ENCODE data around the gene LSM3. TPM values are rescaled to one million over a fixed set of nuclear protein-coding genes. Genes with fewer than 3 reads are reported as not detected.

The LSM3 gene
- total and polyA plus RNA-seq, 2 of the 4 experiments (the other 2 are of a cell fraction): 3.4 to 11.5 TPM

DNA sequence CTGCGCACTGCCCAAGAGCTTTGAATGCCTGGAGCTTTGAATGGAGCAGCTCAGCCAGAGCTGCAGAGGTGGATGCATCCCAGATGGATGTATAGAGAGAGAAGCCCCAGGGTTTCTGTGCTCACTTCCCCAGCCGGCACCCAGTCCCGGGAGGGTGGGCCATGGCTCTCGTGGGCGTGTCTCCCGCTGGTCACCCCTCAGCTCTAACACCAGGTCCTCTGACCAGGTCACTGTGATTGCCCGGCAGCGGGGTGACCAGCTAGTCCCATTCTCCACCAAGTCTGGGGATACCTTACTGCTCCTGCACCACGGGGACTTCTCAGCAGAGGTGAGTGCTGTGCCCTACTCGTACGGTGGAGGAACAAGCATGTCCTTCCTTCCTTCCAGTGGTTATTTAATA, 43.0 kb upstream of the LSM3 start:
- Histone ChIP-seq H3K4me1 (ENCODE audit: control insufficient read depth, insufficient read depth, low read length) (no peaks in the 10 kb centered on the region), H3K9me3 (ENCODE audit: control insufficient read depth, insufficient read depth, low read length) (no peaks in the 10 kb centered on the region), H2AK9ac (replicated peaks; ENCODE audit: low read depth, low read length, poor library complexity) (no peak overlapping the region), H3K56ac (ENCODE audit: extremely low read depth, insufficient read depth, low read length) (no peak overlapping the region), H2BK120ac (ENCODE audit: low read depth, low read length) (no peak overlapping the region), H3K4me2 (ENCODE audit: low read depth, low read length) (no peak overlapping the region), H4K20me1 (ENCODE audit: insufficient read depth, low read length) (no peaks in the 10 kb centered on the region), H3K27ac (ENCODE audit: insufficient read depth, low read length) (no peak overlapping the region), H4K8ac (ENCODE audit: low read depth in 2 of 2, low read length in 2 of 2) (no peak overlapping the region), H4K91ac (ENCODE audit: insufficient read depth, low read depth, low read length) (no peak overlapping the region), H2AK5ac (ENCODE audit: low read depth, low read length) (no peak overlapping the region), H3K9ac (ENCODE audit: low read depth, low read length) (no peak overlapping the region), H4K5ac (ENCODE audit: low read depth, low read length) (no peak overlapping the region), H3K14ac (replicated peaks; ENCODE audit: low read depth, low read length) (no peak overlapping the region), H2BK15ac (ENCODE audit: low read depth, low read length) (no peak overlapping the region), H3K23ac (ENCODE audit: low read depth, low read length) (no peak overlapping the region), H3K36me3 (ENCODE audit: control insufficient read depth, insufficient read depth, low read length) (peaks cover 83% of the 10 kb centered on the region), H2BK5ac (ENCODE audit: low read depth, low read length, poor library complexity, severe bottlenecking) (no peak overlapping the region), H3K79me1 (ENCODE audit: low read depth in 1 of 2, low read length in 2 of 2) (peaks cover 2 to 18% of the 10 kb centered on the region in 2 experiments; a peak in 3 of 4 replicates), H3K9me1 (ENCODE audit: insufficient read depth, low read length) (peaks cover 4% of the 10 kb centered on the region), H3K4me3 (ENCODE audit: insufficient read depth, low read depth, low read length) (no peak overlapping the region), H3K18ac (ENCODE audit: low read depth, low read length) (no peak overlapping the region), H2AFZ (replicated peaks; ENCODE audit: low read length, poor library complexity) (no peak overlapping the region), H2BK20ac (ENCODE audit: low read depth, low read length) (no peak overlapping the region), H3K27me3 (ENCODE audit: control insufficient read depth, insufficient read depth, low read length) (no peaks in the 10 kb centered on the region), H3K4ac (ENCODE audit: low read depth, low read length) (no peak overlapping the region)
- dilution Hi-C loops (cut with HindIII; ENCODE audit: low sequenced_read_pairs, unreplicated experiment) (no loop called here), in situ Hi-C loops (cut with MboI; ENCODE audit: low sequenced_read_pairs) (loop anchor here (25.0 kb wide), 1 partner anchor 98 kb away; no protein-coding TSS in a partner anchor), intact Hi-C loops (cut with micrococcal nuclease) (no loop called here)
- TF ChIP-seq FOS (IDR thresholded peaks at IDR 0.05; ENCODE audit: low read depth, low read length) (no peak), MAFK (IDR thresholded peaks at IDR 0.05; ENCODE audit: low read depth, low read length) (no peak), RAD21 (IDR thresholded peaks at IDR 0.05; ENCODE audit: low read length) (no peak)
- BruUV-seq (replicated peaks): no TSS peak
- DNase-seq: no peak
- WGBS, 2 experiments (ENCODE audit: extremely low coverage in 2 of 2, insufficient read length in 1 of 2): 86% methylated on average over 7 of the region's 11 CpGs; no CpG with 5 or more reads in 1 of the 2 experiments
- ChIA-PET POLR2A (ENCODE audit: unreplicated experiment) (no interaction called here), CTCF (no interaction called here)
- ATAC-seq (ENCODE audit: low read depth): no peak
